Esophagus muscularis mucosa (tissue), 4 donors: Measurements from ENCODE around the gene ISCA1. TPM values are rescaled to one million over a fixed set of nuclear protein-coding genes. Genes with fewer than 3 reads are reported as not detected.

Source experiments
- DNase-seq: peaks from one replicate; pipeline ENCODE4 v3.0.0-alpha.2; 2017; ENCODE audit errors: extremely low spot score
- H3K27ac ChIP-seq, 4 donors: fragments of 200-600 bp; sonication (generic); replicated peaks in 1 of 4; 1 replicate in 3 of 4; 2 replicates in 1 of 4; pipeline ENCODE4 v1.5.1; 2016 to 2019; ENCODE audit warnings: mild to moderate bottlenecking in 1 of 4
- H3K27me3 ChIP-seq, 4 donors: fragments of 200-600 bp; sonication (generic); one replicate each; pipeline versions ENCODE4 v1.5.1 to v1.6.0; 2016 to 2019
- H3K36me3 ChIP-seq, 4 donors: fragments of 200-600 bp; sonication (generic); one replicate each; pipeline ENCODE4 v1.5.1; 2016 to 2019
- H3K4me1 ChIP-seq, 4 donors: fragments of 200-600 bp; sonication (generic); one replicate each; pipeline ENCODE4 v1.5.1; 2016 to 2019
- H3K4me3 ChIP-seq, 4 donors: fragments of 200-600 bp; sonication (generic); 1 replicate in 2 of 4; 2 replicates in 2 of 4; pipeline ENCODE4 v1.5.1; 2016 to 2019; ENCODE audit warnings: mild to moderate bottlenecking in 4 of 4, moderate library complexity in 1 of 4
- H3K9me3 ChIP-seq, 4 donors: fragments of 200-600 bp; sonication (generic); 1 replicate in 3 of 4; 2 replicates in 1 of 4; pipeline ENCODE4 v1.5.1; 2016 to 2019
- EP300 ChIP-seq: sonication (generic); formaldehyde crosslinking; IDR thresholded peaks from one replicate; pipeline ENCODE4 v1.6.1; 2017; ENCODE audit warnings: antibody characterized with exemption
- POLR2A ChIP-seq: fragments of 450-650 bp; IDR thresholded peaks from one replicate; pipeline ENCODE4 v1.6.1; 2017; ENCODE audit warnings: antibody characterized with exemption, moderate library complexity, mild to moderate bottlenecking, low read depth
- POLR2AphosphoS5 ChIP-seq, 2 donors: sonication (generic); formaldehyde crosslinking; IDR thresholded peaks; one replicate each; pipeline ENCODE4 v1.6.1; 2017; ENCODE audit warnings: antibody characterized with exemption in 2 of 2
- WGBS: methylation state at CpG from one replicate; pipeline ENCODE4 v1.1.5; 2018; 5-methylcytosine and 5-hydroxymethylcytosine counted together
- intact Hi-C: fragments of 100-400 bp; cut with DNase I; formaldehyde crosslinking; loops from one replicate; pipeline ENCODE4 v1.15.1; 2023
- total RNA-seq, 4 donors: library from RNA; depleted of rRNA; stranded (reverse); fragments of >200 nt; gene quantifications; one replicate each; pipeline versions ENCODE4 v1.1.0 to v1.2.1, GENCODE V29; 2016
- TF ChIP-seq, protein P1 (sequence below), 3 experiments: fragments of 200-600 bp in 2 of 3; fragments of 450-650 bp in 1 of 3; sonication (generic) in 2 of 3; IDR thresholded peaks; one replicate each; pipeline ENCODE4 v1.5.1; 2017 to 2019; ENCODE audit warnings: antibody characterized with exemption in 3 of 3, mild to moderate bottlenecking in 2 of 3, moderate library complexity in 1 of 3

ISCA1 gene
- total RNA-seq, 4 donors from 2014 or later: 37.0 to 56.5 (median 40.5) TPM

DNA sequence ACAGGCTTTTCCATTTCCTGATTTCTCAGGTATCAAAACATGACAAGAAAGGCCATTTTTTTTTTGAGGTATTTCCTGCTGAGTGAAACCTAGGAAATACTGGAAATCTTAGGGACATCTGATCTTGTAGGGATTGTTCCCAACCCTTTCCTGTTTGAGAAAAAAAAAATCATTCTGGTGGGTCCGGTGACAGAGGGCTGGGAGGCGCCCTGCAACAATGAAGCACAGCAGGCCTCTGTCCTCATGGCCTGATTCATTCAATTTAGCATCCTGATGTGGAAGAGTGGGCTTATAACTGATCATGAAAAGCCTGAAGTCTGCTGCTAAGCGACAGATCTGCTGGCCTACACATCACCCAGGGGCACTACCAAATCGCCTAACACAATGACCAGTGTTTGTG lies 19.8 kb downstream of the ISCA1 start:
- Histone ChIP-seq H3K4me3 (no peak overlapping the region), H3K27ac (no peak overlapping the region), H3K9me3 (no peaks in the 10 kb centered on the region), H3K4me1 (no peaks in the 10 kb centered on the region), H3K36me3 (peaks cover 0 to 62% (median 32%) of the 10 kb centered on the region in 4 donors), H3K27me3 (no peaks in the 10 kb centered on the region)
- no peak for DNase-seq
- intact Hi-C loops: no loop called here
- WGBS: 65% methylated on average over 4 of the region's 4 CpGs
- TF ChIP-seq POLR2AphosphoS5 (IDR thresholded peaks at IDR 0.05) (peak in 1 of 2 donors; percentile 3), POLR2A (no peak)
- TF ChIP-seq, protein P1, sequence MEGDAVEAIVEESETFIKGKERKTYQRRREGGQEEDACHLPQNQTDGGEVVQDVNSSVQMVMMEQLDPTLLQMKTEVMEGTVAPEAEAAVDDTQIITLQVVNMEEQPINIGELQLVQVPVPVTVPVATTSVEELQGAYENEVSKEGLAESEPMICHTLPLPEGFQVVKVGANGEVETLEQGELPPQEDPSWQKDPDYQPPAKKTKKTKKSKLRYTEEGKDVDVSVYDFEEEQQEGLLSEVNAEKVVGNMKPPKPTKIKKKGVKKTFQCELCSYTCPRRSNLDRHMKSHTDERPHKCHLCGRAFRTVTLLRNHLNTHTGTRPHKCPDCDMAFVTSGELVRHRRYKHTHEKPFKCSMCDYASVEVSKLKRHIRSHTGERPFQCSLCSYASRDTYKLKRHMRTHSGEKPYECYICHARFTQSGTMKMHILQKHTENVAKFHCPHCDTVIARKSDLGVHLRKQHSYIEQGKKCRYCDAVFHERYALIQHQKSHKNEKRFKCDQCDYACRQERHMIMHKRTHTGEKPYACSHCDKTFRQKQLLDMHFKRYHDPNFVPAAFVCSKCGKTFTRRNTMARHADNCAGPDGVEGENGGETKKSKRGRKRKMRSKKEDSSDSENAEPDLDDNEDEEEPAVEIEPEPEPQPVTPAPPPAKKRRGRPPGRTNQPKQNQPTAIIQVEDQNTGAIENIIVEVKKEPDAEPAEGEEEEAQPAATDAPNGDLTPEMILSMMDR (IDR thresholded peaks at IDR 0.05): no peak

DNA sequence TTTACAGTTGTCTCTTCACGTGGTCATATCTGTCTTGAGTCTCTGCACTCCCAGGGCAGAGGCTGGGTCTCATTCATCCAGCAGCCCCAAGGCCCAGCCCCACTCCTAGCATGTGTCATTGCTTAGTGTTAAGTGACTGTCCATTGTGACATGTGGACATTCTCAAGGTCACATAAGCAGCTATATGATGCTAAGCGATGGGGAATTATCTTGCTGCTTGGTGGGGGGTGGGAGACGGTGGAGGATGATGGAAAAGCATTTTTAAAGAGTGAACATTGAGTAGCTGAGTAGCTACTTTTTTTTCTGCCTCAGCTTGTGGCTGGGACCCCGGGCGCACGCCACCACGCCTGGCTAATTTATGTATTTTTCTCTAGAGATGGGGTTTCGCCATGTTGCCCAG lies 22.8 kb downstream of the ISCA1 start, which contains the start of gene C9orf153:
TSS of gene C9orf153 (minus strand) at position 101 of the 400 bp plus-strand sequence. CDS start 30,054 bp downstream, outside the sequence.
- no peak within 1 kb of the TSS for H3K4me3 ChIP-seq
- TF ChIP-seq, protein P1 (IDR thresholded peaks at IDR 0.05): no peak
- TF ChIP-seq POLR2AphosphoS5 (IDR thresholded peaks at IDR 0.05) (no peak), EP300 (no peak), POLR2A (no peak)
- intact Hi-C loops: no loop called here
- no peak within 1 kb of the TSS for H3K27ac ChIP-seq
- no peaks in the 10 kb centered on the region for H3K4me1 ChIP-seq
- no peaks in the 10 kb centered on the region for H3K9me3 ChIP-seq
- peak; percentile 89 for DNase-seq
- peaks cover 0 to 47% (median 27%) of the 10 kb centered on the region in 4 donors for H3K36me3 ChIP-seq
- 88% methylated on average over 8 of the region's 8 CpGs for WGBS
- no peaks in the 10 kb centered on the region for H3K27me3 ChIP-seq

DNA sequence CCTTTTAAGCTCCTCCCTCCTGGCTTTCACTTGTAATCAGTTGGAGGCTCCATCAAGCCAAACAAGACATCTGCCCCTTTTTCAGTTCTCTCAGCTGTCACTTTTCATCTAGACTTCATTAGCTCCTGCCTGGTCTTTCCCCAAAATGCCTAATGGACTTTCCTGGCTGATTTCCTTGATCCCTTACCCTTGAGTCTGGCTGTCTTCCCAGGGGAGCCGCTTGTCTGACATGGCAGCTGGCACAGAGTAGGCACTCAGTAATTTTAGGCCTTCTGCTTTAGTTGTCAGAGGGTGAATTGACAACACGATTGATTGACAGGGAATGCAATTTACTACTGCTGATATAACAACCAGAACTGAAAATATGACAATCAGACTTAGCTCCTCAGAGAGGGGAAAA lies 24.9 kb downstream of the ISCA1 start:
- Histone ChIP-seq H3K27me3 (no peaks in the 10 kb centered on the region), H3K4me1 (no peaks in the 10 kb centered on the region), H3K27ac (no peak overlapping the region), H3K36me3 (peaks cover 0 to 26% (median 7%) of the 10 kb centered on the region in 4 donors), H3K9me3 (no peaks in the 10 kb centered on the region), H3K4me3 (no peak overlapping the region)
- TF ChIP-seq EP300 (no peak), POLR2A (no peak), POLR2AphosphoS5 (IDR thresholded peaks at IDR 0.05) (no peak)
- TF ChIP-seq, protein P1 (IDR thresholded peaks at IDR 0.05): no peak
- intact Hi-C loops: no loop called here
- peak; percentile 78 for DNase-seq
- 87% methylated on average over 2 of the region's 2 CpGs for WGBS

DNA sequence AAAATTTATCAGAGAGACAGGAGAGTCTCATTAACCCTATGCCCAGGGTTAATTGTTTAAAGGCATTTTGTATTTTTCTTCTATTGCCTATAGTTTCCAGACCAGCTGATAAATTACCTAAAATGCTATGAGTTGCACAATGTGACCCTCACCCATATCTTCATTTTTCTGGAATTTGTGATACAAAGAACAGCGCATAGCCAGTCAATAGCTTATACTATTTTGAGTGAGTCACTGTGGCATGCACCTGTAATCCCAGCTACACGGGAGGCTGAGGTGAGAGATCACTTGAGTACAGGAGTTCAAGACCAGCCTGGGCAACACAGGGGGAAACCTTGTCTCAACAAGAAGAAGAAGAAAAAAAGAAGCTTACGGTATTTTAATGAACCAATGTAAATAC lies 25.7 kb downstream of the ISCA1 start:
- Histone ChIP-seq H3K9me3 (no peaks in the 10 kb centered on the region), H3K36me3 (peaks cover 0 to 19% (median 4%) of the 10 kb centered on the region in 4 donors), H3K27me3 (no peaks in the 10 kb centered on the region), H3K27ac (no peak overlapping the region), H3K4me1 (no peaks in the 10 kb centered on the region), H3K4me3 (no peak overlapping the region)
- 87% methylated on average over 3 of the region's 3 CpGs for WGBS
- intact Hi-C loops: no loop called here
- DNase-seq: no peak
- TF ChIP-seq POLR2AphosphoS5 (IDR thresholded peaks at IDR 0.05) (no peak), POLR2A (no peak), EP300 (no peak)
- TF ChIP-seq, protein P1 (IDR thresholded peaks at IDR 0.05): no peak

DNA sequence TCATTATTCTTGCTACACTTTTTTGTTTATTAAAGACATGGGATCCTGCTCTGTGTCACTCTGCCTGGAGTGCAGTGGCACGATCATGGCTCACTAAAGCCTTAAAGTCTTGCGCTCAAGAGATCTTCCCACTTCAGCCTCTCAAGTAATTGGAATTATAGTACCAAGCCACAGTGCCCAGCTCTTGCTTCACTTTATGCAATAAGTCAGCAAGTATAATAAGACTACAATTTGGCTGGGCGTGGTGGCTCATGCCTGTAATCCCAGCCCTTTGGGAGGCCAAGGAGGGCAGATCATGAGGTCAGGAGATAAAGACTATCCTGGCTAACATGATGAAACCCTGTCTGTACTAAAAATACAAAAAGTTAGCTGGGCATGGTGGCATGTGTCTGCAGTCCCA lies 28.8 kb downstream of the ISCA1 start:
- TF ChIP-seq POLR2AphosphoS5 (IDR thresholded peaks at IDR 0.05): no peak
- TF ChIP-seq POLR2A: no peak
- no peak for TF ChIP-seq EP300
- TF ChIP-seq, protein P1 (IDR thresholded peaks at IDR 0.05): no peak
- Histone ChIP-seq H3K36me3 (no peaks in the 10 kb centered on the region), H3K9me3 (no peaks in the 10 kb centered on the region), H3K27me3 (no peaks in the 10 kb centered on the region), H3K27ac (no peak overlapping the region), H3K4me1 (no peaks in the 10 kb centered on the region), H3K4me3 (no peak overlapping the region)
- 93% methylated on average over 3 of the region's 3 CpGs for WGBS
- peak; percentile 12 for DNase-seq
- intact Hi-C loops: no loop called here
